HL-60/S4 (cell line): ENCODE results near the gene GCN1.
"Not testable (repeated sequence)": the region's sequence is repeated elsewhere in the genome, so short reads cannot be mapped to it uniquely, and the experiment has no call there.

Experiments
- in situ Hi-C: fragments of 300-500 bp; cut with MboI; formaldehyde crosslinking; loops from 2 replicates; pipeline ENCODE4 v1.14.3; 2022; ENCODE audit warnings: low sequenced_read_pairs

GCN1 gene

GRCh38 chr12:120193286-120193685 lies 1.2 kb downstream of the GCN1 start:
- in situ Hi-C loops, result not testable (repeated sequence)

GRCh38 chr12:120190985-120191480 lies 3.5 kb downstream of the GCN1 start:
- in situ Hi-C loops, result no loop called here

- in situ Hi-C loops, result no loop called here
These were observed 4.1 kb downstream of the GCN1 start for GRCh38 chr12:120190386-120190785.

GRCh38 chr12:120186654-120187053 lies 7.9 kb downstream of the GCN1 start:
- in situ Hi-C loops, result no loop called here

GRCh38 chr12:120183211-120183631 lies 11.3 kb downstream of the GCN1 start:
- in situ Hi-C loops, result no loop called here

GRCh38 chr12:120181991-120182631 lies 12.4 kb downstream of the GCN1 start:
- in situ Hi-C loops, result no loop called here

- in situ Hi-C loops, result no loop called here
These were observed 13.5 kb downstream of the GCN1 start for GRCh38 chr12:120180975-120181374.

- in situ Hi-C loops, result no loop called here
These were observed 19.0 kb downstream of the GCN1 start for GRCh38 chr12:120175537-120175936.

- in situ Hi-C loops, result no loop called here
These were observed 19.5 kb downstream of the GCN1 start for GRCh38 chr12:120175062-120175461.

- in situ Hi-C loops, result no loop called here
These were observed 22.5 kb downstream of the GCN1 start for GRCh38 chr12:120172053-120172452.

- in situ Hi-C loops, result no loop called here
These were observed 23.9 kb downstream of the GCN1 start for GRCh38 chr12:120170631-120171030.

- in situ Hi-C loops, result no loop called here
These were observed 24.6 kb downstream of the GCN1 start for GRCh38 chr12:120169946-120170345.

- in situ Hi-C loops, result no loop called here
These were observed 26.2 kb downstream of the GCN1 start for GRCh38 chr12:120168337-120168736.

GRCh38 chr12:120167529-120168095 lies 26.9 kb downstream of the GCN1 start:
- in situ Hi-C loops, result no loop called here

GRCh38 chr12:120164293-120164692 lies 30.2 kb downstream of the GCN1 start:
- in situ Hi-C loops, result no loop called here

- in situ Hi-C loops, result no loop called here
These were observed 31.8 kb downstream of the GCN1 start for GRCh38 chr12:120162763-120163162.

GRCh38 chr12:120161852-120162251 lies 32.7 kb downstream of the GCN1 start:
- in situ Hi-C loops, result no loop called here

GRCh38 chr12:120159509-120160237 lies 34.8 kb downstream of the GCN1 start:
- in situ Hi-C loops, result no loop called here

GRCh38 chr12:120158351-120158750 lies 36.2 kb downstream of the GCN1 start:
- in situ Hi-C loops, result no loop called here

GRCh38 chr12:120157678-120158077 lies 36.8 kb downstream of the GCN1 start:
- in situ Hi-C loops, result no loop called here

- in situ Hi-C loops, result no loop called here
These were observed 37.9 kb downstream of the GCN1 start for GRCh38 chr12:120156315-120157259.
